Non-pigmented ciliary epithelial cell (primary cell): Measurements from ENCODE around the gene MLX.
"Not testable (repeated sequence)": the region's sequence is repeated elsewhere in the genome, so short reads cannot be mapped to it uniquely, and the experiment has no call there.

Experiments used
- DNase-seq: peaks from one replicate; pipeline ENCODE4 v3.0.0-alpha.2; 2010; ENCODE audit warnings: low read depth

Gene MLX

DNA sequence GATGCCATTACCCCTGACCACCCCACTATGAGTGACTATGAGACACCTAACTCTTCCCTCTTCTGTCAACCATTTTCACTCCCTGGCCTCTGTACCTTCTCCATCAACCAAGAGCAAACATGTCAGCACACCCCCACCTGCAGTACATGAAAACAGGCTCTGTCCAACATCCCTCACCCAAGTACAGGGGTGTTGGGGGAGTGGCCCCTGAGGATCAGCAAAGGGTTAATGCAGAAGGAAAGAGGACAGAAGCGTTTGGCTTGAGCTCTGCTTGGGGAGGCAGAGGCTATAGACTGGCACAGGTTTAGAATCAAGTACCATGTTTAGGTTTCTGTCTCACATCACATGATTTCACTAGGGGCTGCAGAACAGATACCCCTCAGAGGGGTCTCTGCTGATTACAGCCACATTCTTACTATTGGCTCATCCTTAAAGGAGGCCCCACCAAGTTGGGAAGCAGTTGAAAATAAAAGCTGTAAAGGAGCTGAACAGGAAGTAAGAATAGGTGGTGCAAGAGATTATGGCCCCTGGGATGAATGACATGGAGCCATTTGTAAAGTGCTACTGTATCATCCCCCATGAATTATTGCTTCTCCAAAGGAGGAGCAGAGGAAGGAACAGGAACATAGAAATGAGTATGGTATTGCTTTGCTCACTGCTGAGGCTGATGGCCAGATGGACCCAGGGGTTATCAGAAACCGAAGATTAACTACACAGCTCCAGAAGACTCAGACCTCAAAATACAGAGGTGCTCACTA lies 13.1 kb downstream of the MLX start:
- no peak for DNase-seq

DNA sequence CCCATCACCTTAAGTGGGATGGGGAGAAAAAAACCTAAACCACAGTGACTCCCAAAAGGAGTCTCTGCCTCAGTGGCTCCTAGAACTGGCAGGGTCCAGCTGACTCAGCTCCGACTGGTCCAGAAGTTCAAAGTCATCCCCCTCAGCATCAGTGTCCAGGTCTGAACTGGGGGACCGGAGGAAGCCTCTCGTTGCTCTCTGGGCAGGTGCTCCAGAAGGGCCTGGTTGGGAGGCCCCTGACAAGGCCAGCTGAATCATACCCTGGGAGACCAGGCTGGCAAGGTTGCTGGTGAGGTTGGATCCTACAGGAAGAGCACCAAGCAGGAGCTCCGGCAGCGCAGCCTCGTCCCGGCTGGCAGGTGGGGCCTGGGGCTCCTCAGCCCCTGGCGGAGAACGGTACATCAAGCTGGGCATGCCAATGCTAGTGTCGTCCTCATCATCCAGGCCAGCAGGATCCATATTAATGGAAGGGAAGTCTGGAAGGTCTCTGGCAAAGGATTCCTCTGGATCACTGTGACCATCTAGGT lies 14.9 kb downstream of the MLX start:
- no peak for DNase-seq

DNA sequence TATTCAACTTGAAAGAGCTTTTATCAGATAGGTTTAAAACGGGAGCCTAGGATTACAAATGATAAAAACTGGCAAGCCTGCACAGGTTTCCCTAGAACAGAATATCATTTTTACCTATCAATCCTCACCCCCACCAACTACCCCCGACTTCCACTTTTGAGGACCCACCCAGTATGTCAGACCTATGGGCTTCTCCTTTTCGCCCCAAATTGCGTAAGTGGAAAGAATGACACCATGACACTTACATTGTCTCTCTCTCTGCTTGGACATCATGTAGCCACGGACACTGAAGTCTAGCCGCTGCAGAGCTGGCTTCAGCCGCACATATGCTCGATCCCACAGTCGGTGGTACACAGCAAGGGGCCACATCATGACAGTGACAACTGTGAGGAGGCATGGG lies 18.0 kb downstream of the MLX start:
- no peak for DNase-seq

DNA sequence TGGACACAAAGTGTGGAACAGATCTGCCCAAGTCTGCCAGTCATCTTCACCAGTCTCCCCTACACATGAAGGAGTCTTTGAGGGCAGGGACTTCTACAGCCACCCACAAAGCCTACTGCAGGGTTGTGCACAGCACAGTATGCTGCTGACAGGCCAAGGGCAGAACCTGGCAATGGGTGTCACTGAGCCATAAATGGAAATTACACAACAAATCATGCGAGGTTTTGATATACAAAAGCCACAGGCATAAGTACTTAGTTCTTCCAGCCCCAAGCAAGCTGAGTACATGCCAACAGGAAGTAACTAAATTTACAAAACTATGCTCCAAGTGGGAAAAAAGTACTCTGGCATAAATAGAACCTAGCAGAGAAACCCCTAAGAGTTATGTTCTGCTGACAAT lies 18.5 kb downstream of the MLX start:
- DNase-seq, result no peak

DNA sequence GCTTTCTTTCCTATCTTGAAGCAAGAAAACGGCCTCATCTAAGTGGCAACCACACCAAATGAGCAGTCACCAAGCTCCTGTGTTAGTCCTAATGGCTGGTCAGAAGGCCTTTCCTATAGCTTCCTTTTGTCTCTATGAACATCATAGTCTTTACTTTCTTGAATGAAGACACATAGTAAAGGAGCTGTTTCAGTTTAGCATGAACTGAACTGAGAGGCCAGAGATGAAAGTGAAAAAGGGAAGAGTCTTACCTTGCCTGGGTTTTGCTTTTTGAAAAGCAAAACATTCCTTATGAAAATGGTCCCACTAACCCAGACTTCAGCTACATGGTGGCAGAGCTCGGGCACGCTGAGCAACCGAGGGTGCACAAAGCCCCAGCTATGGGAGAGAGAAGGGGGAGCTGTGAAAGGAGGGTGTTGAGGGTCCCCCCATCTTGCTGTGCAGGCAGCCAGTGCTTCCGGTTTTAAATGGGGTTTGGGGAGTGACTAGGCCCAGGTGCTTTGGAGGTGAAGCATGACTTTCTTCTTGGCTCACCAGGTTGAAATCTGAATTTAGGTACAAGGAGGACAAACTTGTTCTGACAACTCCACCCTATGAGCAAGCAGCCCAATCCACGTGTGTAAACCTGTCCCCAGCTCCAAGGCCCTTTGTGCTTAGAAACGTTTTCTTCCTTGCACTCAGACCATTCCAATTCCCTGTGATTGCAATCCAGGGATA lies 19.8 kb downstream of the MLX start:
- DNase-seq, result no peak

DNA sequence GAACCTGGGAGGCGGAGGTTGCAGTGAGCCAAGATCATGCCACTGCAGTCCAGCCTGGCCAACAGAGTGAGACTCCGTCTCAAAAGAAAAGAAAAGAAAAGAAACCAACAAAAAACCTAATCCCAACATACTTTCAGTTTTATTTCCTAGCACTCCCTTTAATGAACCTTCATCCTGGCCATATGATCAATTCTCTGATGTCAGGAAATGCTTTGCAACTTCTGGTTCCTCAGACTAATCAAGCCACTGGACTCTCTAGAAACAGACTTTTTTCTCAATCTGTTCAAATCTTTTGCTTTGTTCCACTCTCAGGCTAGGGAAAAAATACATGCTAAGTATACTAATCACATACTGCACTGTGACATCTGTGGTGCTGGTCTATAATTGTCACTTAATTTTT lies 24.0 kb downstream of the MLX start:
- DNase-seq, result no peak

DNA sequence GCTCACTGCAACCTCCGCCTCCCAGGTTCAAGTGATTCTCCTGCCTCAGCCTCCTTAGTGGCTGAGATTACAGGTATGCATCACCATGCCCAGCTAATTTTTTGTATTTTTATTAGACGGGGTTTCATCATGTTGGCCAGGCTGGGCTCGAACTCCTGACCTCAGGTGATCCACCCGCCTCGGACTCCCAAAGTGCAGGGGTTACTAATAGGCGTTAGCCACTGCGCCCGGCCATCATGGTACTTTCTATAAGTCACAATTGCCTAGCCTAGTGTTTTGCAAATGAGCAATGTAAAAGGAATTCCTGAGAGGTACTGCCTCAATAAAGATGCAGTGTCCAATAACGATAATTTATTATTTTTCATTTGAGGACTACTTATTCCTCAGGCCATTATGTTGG lies 24.5 kb downstream of the MLX start:
- DNase-seq, result no peak

DNA sequence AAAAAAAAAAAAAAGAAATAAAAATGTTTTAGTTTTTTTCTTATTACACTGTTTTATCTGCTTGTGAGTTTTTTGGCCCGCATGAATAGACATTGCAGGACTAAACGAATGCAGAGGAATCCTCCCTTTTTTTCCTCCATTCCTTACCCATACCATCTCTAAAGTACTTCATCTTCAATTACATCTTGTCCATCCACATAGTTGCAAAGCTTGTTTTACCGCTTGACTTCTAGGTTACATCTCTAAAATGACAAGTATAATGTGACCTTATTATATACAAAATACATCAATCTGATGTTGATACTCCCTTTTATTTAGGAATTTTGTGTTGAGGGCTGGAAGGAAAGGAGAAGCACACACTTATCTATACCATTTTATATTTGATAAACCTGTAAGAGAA lies 29.5 kb downstream of the MLX start:
- DNase-seq, result no peak

DNA sequence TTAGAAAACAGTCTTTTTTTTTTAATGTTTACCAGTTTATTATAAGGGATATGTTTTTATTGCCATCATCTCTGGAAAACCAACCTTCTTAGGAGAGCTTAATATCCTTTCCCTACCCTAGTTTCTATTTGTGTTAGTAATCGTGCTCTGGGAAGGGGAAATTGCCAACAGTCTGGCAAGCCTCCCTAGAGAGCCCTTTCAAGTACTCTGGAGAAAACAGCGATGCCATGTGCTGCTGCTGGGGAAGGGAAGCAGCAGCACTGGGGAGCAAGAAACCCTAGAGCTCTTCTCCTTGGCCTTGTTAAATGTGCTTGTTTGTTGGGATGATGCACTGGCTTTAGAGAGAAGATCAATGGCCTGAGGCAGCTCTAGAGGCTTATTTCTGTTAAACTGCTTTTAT lies 32.0 kb downstream of the MLX start:
- DNase-seq, result no peak

DNA sequence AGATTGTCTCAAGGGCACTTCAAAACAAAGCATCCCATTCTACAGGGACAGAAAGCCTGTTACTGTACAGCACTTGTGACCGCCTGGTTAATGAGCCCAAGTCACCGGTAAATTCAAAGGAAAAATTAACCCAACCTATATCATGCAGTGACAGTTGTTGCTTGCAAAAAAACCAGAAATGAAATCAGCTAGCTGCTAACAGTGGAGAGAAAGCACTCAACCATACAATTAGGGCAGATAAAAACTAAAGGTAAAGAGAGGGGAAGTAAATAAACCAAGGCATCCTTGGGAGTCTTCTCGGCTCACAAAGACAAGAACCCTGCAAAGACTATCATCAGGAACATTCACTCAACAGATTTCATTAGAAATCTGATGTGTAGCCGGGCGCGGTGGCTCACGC lies 36.4 kb downstream of the MLX start:
- no peak for DNase-seq

DNA sequence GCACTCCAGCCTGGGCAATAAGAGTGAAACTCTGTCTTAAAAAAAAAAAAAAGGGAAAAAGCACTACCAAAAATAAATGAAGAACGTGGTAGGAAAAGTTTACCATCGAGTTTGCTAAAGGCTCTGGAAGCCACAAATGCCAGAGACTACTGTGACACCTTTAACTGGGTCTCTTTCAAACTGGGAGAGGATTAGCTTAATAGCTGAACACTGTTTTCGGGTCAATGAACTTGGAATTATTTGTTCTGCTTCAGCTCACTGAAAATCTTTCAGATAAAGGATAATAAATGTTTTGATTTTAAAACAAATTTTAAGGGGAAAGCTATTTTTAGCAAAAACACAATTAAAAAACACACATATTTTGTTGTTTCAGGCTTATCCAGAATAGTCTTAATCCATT lies 40.9 kb downstream of the MLX start:
- no peak for DNase-seq

DNA sequence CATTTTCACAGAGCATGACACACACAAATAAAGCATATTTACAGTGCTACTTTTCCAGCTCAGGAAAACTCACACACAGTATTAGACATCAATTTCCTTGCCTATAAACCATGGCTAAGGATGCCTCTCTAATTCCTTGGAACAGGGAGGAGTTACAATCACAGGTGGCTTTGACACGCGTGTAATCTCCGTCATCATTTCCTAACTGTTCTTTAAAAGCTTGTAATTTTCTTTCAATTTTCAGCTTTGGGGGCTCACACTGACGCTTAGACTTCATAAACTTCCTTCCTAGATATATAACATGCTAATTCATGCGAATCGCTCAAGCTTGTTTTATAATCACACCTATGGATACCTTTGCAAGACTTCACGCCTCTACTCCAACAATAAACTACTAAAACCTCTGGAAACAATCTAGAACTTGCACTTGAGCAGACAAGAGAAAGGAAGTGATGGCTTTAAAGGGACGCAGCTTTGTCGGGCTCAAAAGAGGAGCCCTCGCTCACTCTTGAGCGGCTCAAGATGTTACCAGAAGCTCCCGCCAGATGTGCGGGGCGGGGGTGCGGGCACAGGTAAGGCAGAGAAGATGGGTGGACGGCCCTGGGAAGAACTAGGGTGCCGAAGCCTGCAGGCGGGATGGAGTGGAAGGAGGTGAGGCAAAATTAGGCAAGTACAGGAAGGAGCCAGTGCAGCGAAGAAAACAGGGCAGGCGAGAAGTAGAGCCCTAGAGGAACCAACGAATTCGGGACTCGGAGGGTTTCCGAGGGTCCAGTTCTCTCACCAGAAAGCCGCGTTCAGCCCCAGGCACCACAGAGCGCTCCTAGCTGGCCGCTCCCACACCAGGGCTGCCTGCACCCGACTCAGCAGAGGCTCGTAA lies 41.6 kb downstream of the MLX start:
- no peak for DNase-seq

DNA sequence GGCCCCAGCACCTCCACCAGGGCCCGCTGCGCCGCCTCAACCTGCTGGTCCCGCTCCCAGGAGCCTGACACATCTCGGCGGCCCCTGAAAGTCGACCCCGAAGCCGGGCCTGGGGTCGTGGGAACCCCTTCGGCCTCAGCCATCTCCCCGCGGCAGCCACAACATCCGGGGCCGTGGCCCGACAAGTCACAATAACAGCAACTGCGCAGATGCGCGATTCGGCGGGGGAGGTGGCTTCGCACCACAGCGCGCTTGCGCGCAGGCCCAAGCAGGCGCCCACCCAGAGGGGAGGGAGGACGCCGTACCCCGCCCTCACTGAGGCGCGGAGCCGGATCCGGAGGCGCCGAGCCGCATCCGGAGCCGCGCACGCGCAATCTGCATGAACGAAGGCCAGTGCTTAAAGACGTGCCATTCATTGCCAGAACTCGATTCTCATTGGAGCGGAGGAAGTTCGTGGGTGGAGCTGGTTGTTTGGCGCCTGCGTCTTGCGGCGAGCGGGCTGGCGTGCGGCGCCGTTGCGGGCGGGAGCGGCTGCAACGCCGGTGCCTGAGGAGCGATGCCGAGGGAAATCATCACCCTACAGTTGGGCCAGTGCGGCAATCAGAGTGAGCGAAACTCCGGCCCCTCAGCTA lies 42.4 kb downstream of the MLX start, which contains the start of the genes RETREG3 and TUBG1:
RETREG3 (minus strand) TSS at position 193 of the 632 bp plus-strand sequence; CDS start at position 143, 50 bp downstream.
TUBG1 (plus strand) TSS at position 502 of the 632 bp plus-strand sequence; CDS start at position 557, 55 bp downstream.
- peak; percentile 97 for DNase-seq

DNA sequence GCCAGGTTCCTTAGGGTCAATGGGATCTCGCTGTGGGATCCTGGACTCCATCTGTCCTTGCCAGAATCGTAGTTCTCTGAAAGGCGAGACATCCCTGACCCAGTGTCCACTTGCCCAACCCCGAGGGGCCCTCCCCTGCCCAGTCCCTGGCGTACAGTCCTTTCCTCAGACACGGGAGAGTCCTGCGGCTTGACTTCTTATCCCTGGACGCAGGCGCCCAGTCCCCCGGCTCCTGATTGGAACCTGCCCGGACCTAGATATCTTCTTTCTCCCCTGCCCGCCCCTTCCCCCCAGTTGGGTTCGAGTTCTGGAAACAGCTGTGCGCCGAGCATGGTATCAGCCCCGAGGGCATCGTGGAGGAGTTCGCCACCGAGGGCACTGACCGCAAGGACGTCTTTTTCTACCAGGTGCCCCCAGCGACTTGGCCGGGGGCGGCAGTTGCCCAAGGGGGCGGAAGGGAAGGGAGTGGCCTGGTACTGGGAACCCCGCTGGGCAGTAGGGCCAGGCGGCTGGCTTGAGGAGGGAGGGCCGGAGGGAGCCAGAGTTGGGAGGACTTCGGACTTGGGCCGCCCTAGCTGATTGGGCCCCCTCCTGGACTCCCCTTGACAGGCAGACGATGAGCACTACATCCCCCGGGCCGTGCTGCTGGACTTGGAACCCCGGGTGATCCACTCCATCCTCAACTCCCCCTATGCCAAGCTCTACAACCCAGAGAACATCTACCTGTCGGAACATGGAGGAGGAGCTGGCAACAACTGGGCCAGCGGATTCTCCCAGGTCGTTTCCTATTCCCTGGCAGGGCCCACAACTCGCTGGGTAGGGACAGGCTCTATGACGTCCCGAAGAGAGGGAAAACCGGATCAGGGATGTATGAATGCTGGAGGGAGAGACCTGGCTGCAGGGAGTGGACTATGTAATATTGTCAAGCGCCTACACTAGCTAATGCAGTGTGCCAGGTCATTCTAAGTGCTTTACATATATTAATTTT lies 43.2 kb downstream of the MLX start:
- DNase-seq, result not testable (repeated sequence)

DNA sequence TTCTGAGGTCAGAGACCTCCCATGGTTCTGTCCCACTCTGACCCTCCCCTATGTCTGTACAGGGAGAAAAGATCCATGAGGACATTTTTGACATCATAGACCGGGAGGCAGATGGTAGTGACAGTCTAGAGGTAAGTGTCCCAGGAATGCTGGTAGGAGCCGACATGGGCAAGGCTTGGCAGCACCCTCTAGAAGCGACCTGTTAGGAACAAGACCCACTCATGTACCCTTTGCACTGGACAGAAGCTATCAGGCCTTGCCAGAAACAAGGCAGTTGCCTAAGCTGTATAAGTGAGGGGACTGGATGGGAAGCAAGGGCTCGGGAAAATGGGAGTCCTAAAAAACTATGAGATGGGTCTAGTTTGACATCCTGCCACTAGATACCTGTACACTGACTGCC lies 45.1 kb downstream of the MLX start:
- no peak for DNase-seq

DNA sequence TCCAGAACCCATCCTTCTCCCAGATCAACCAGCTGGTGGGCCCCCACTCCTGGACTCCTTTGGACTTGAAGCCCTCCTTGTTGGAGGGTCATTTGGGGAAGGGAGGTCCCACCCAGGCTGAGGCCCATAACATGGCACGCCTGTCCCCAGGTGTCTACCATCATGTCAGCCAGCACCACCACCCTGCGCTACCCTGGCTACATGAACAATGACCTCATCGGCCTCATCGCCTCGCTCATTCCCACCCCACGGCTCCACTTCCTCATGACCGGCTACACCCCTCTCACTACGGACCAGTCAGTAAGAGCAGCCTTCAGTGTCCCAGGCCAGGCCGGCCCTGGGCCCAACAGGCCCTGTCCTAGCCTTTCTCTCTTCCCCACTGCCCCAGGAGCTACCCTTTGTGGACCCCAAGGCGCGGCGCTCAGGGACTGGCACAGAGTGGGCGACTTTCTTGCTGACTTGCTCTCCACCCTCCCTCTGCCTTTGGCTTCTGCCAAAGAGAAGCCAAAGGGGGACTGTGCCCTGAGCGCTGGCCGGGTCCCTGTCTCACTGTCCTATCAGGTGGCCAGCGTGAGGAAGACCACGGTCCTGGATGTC lies 46.9 kb downstream of the MLX start:
- no peak for DNase-seq

DNA sequence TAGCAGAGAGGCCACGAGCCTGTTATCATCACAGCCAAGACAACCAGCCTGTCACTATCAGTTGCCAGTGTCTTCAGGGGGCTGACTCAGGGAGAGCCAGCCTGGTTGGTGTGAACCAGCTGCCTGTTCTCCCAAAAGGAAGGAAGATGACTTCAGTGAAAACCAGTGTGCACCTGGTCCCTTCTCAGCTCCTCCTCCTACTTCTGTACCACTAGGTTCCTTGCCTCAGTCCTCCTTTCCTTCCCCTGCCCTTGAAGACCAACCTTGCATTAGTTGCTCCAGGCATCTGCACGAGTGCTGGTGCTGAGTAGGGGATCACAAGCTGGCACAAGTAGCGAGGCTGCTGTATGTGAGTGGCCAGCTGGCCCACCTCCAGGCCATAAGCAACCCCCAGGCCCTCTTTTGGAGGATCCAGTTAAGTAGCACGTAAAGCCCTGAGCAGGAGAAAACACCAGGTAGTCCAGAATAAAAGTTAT lies 51.1 kb downstream of the MLX start:
- DNase-seq, result no peak

DNA sequence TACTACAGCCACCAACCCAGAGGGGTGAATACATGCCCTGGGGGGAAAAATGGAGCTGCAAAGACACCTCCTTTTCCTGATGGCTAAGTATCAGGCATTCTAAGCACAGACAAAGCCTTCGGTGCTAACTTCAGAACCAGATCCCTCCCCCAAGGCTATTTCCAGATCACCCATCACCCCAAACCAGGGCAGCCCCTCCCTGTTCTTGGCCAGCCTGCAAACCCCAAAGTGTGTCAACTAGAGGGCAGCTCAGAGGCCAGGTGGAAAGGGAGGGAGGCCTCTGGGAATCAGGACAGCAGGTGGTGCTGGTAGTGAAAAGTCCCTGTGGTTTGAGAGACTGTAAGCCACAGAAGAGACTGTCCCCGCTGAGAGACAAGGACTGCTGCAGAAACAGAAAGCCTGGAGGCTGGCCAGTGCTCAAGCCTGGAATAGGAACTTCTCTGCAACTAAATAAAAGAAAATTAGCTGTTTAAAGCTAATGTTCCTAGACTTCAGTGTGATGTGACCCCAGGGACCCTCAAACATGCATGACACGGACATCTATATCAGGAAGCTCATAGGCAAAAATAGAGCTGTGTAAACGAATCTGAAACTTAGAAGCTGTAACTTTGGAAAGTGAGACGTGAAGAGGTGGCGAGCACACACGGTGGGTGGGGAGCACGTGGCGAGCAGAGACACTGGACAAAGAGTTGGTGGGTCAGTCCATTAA lies 51.7 kb downstream of the MLX start:
- no peak for DNase-seq

DNA sequence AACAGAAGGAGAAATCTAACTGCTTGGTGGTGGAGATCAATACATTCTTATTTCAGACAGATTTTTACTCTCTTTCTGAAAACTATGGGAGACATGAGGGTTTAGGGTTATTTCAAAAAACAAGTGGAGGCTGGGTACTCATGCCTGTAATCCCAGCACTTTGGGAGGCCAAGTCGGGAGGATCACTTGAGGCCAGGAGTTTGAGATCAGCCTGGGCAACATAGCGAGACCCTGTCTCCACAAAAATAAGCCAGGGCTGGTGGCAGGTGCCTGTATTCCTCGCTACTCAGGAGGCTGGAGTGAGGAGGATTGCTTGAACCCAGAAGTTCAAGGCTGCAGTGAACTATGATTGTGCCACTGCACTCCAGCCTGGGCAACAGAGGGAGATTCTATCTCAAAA lies 55.1 kb downstream of the MLX start:
- DNase-seq, result not testable (repeated sequence)
